Astrocyte (in vitro differentiated cells and primary cell): Measurements from ENCODE around the gene MEGF11. TPM values are rescaled to one million over a fixed set of nuclear protein-coding genes. Genes with fewer than 3 reads are reported as not detected.

Source experiments
- DNase-seq: peaks from one replicate; pipeline ENCODE4 v3.0.0-alpha.2; 2010; ENCODE audit warnings: low read depth
- FAIRE-seq: peaks from 2 replicates; lab custom pipeline; 2011; peaks lifted over from hg19 to GRCh38; lab: Jason Lieb, UNC
- H2AFZ ChIP-seq: 2 replicates; pipeline ENCODE4 v1.6.0; 2012; ENCODE audit warnings: low read depth, low read length, inconsistent platforms
- H3K27ac ChIP-seq: 2 replicates; pipeline ENCODE4 v1.5.1; 2011; ENCODE audit warnings: low read depth, low read length, inconsistent platforms
- H3K27me3 ChIP-seq: 2 replicates; pipeline ENCODE4 v1.6.0; 2011; ENCODE audit warnings: low read length, inconsistent platforms; ENCODE audit not compliant: insufficient read depth
- H3K36me3 ChIP-seq: 2 replicates; pipeline ENCODE4 v1.5.1; 2011; ENCODE audit warnings: low read length, inconsistent platforms; ENCODE audit not compliant: insufficient read depth
- H3K4me1 ChIP-seq: 2 replicates; pipeline ENCODE4 v1.5.1; 2011; ENCODE audit warnings: low read length, inconsistent platforms; ENCODE audit not compliant: insufficient read depth
- H3K4me2 ChIP-seq: 2 replicates; pipeline ENCODE4 v1.6.0; 2012; ENCODE audit warnings: low read length, inconsistent platforms
- H3K4me3 ChIP-seq: 2 replicates; pipeline ENCODE4 v1.5.1; 2011; ENCODE audit warnings: low read depth, mild to moderate bottlenecking, low read length, inconsistent platforms; ENCODE audit not compliant: insufficient read depth
- H3K79me2 ChIP-seq: 2 replicates; pipeline ENCODE4 v1.6.0; 2012; ENCODE audit warnings: mild to moderate bottlenecking, low read length, inconsistent platforms; ENCODE audit not compliant: insufficient read depth
- H3K9ac ChIP-seq: 2 replicates; pipeline ENCODE4 v1.6.0; 2012; ENCODE audit warnings: mild to moderate bottlenecking, low read length, inconsistent platforms
- H3K9me3 ChIP-seq: 2 replicates; pipeline ENCODE4 v1.5.1; 2012; ENCODE audit warnings: low read depth, mild to moderate bottlenecking, low read length, inconsistent platforms; ENCODE audit not compliant: insufficient read depth
- H4K20me1 ChIP-seq: 2 replicates; pipeline ENCODE4 v1.6.0; 2012; ENCODE audit warnings: low read length, inconsistent platforms; ENCODE audit not compliant: insufficient read depth
- H3K27ac Mint-ChIP-seq: one replicate; pipeline ENCODE4 v1.8.0; 2021; ENCODE audit warnings: mild to moderate bottlenecking, mixed read lengths; ENCODE audit not compliant: unreplicated experiment
- H3K27me3 Mint-ChIP-seq: one replicate; pipeline ENCODE4 v1.8.0; 2021; ENCODE audit warnings: low read depth, mixed read lengths; ENCODE audit not compliant: unreplicated experiment
- H3K36me3 Mint-ChIP-seq: one replicate; pipeline ENCODE4 v1.8.0; 2021; ENCODE audit warnings: low read depth, mixed read lengths; ENCODE audit not compliant: unreplicated experiment
- H3K4me1 Mint-ChIP-seq: one replicate; pipeline ENCODE4 v1.8.0; 2021; ENCODE audit warnings: low read depth, mixed read lengths; ENCODE audit not compliant: unreplicated experiment
- H3K4me3 Mint-ChIP-seq: one replicate; pipeline ENCODE4 v1.8.0; 2021; ENCODE audit warnings: mild to moderate bottlenecking, moderate library complexity, mixed read lengths; ENCODE audit not compliant: unreplicated experiment
- H3K9me3 Mint-ChIP-seq: one replicate; pipeline ENCODE4 v1.8.0; 2021; ENCODE audit warnings: mild to moderate bottlenecking, mixed read lengths; ENCODE audit not compliant: unreplicated experiment
- EZH2 ChIP-seq: IDR thresholded peaks from 2 replicates; pipeline ENCODE4 v1.6.1; 2012; ENCODE audit warnings: mild to moderate bottlenecking, low read length, inconsistent platforms; ENCODE audit not compliant: insufficient read depth
- total RNA-seq: library from RNA; stranded (reverse); gene quantifications from 2 replicates; pipeline ENCODE4 v1.2.1, GENCODE V29; 2021
- TF ChIP-seq, protein P1 (sequence below): IDR thresholded peaks from 2 replicates; pipeline ENCODE4 v1.5.1; 2011; ENCODE audit warnings: low read depth, mild to moderate bottlenecking, inconsistent platforms, low read length, moderate library complexity; ENCODE audit not compliant: insufficient read depth

MEGF11 gene
- total RNA-seq, 1 donor from 2014 or later: 0.16 TPM

DNA sequence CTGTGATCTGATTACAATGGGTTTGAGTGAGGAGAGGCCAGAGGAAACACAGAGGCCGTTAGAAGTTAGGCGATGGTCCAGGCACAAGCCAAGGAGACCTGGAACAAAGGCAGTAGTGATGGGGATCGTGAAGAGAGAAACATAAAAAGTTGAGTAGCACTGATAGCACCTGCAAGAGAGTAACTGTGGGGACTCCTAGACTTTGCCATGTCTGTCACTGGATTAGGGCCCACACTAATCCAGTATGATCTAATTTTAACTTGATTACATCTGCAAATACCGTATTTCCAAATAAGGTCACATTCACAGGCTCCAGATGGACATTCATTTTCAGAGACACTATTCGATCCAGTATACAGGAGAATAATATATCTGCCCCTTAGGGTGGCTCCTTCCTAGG lies 239.5 kb downstream of the MEGF11 start:
- H3K79me2 ChIP-seq: no peaks in the 10 kb centered on the region
- Mint-ChIP-seq H3K27ac (no peak overlapping the region), H3K4me3 (no peak overlapping the region), H3K27me3 (peaks cover 17% of the 10 kb centered on the region), H3K4me1 (peaks cover 7% of the 10 kb centered on the region), H3K36me3 (peaks cover 5% of the 10 kb centered on the region), H3K9me3 (no peaks in the 10 kb centered on the region)
- TF ChIP-seq, protein P1, sequence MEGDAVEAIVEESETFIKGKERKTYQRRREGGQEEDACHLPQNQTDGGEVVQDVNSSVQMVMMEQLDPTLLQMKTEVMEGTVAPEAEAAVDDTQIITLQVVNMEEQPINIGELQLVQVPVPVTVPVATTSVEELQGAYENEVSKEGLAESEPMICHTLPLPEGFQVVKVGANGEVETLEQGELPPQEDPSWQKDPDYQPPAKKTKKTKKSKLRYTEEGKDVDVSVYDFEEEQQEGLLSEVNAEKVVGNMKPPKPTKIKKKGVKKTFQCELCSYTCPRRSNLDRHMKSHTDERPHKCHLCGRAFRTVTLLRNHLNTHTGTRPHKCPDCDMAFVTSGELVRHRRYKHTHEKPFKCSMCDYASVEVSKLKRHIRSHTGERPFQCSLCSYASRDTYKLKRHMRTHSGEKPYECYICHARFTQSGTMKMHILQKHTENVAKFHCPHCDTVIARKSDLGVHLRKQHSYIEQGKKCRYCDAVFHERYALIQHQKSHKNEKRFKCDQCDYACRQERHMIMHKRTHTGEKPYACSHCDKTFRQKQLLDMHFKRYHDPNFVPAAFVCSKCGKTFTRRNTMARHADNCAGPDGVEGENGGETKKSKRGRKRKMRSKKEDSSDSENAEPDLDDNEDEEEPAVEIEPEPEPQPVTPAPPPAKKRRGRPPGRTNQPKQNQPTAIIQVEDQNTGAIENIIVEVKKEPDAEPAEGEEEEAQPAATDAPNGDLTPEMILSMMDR: no peak
- no peak for TF ChIP-seq EZH2
- peaks cover 2% of the 10 kb centered on the region for H3K9me3 ChIP-seq
- H3K9ac ChIP-seq: no peak overlapping the region
- no peak for FAIRE-seq
- no peak for DNase-seq
- peaks cover 3% of the 10 kb centered on the region for H3K27me3 ChIP-seq
- no peak overlapping the region for H2AFZ ChIP-seq
- no peak overlapping the region for H3K27ac ChIP-seq
- H3K4me3 ChIP-seq: no peak overlapping the region
- H3K4me1 ChIP-seq: no peaks in the 10 kb centered on the region
- no peaks in the 10 kb centered on the region for H3K36me3 ChIP-seq
- no peaks in the 10 kb centered on the region for H4K20me1 ChIP-seq
- no peak overlapping the region for H3K4me2 ChIP-seq

DNA sequence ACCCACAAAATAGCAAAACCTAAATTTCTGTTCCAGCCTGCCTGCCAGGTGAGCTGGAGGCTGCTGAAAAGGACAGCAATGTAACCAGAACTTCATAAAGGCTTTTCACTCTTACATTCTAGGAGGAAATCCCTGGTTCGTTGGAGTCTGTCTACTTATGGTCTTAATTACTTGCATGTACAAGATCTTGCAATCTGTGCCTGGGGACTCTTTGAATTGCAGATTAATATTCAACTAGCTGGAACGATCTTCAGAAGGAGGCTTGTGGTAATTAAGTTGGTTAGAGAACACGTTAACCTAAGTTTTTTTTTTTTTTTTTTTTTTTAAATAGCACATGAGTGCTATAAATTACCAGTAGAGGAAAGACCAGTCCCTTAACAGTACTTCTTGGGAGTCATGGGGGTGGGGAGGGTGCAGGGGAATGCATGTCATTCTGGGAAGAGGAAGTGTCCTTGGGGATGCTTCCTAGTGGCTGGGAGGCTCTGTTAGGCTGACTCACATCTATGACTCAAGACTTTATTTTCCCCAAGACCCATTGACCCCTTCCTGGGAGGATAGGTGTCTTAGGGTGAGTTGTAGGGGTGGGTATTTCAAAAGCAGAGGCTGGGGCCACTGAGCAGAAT lies 244.5 kb downstream of the MEGF11 start:
- Histone ChIP-seq H3K27me3 (no peaks in the 10 kb centered on the region), H3K27ac (no peak overlapping the region), H3K36me3 (no peaks in the 10 kb centered on the region), H3K9me3 (no peaks in the 10 kb centered on the region), H3K9ac (no peak overlapping the region), H2AFZ (no peak overlapping the region), H4K20me1 (no peaks in the 10 kb centered on the region), H3K4me1 (no peaks in the 10 kb centered on the region), H3K4me2 (no peak overlapping the region), H3K79me2 (no peaks in the 10 kb centered on the region), H3K4me3 (no peak overlapping the region)
- no peak for DNase-seq
- Mint-ChIP-seq H3K27ac (no peak overlapping the region), H3K9me3 (no peaks in the 10 kb centered on the region), H3K27me3 (peaks cover 14% of the 10 kb centered on the region), H3K4me1 (peaks cover 7% of the 10 kb centered on the region), H3K4me3 (no peak overlapping the region), H3K36me3 (no peaks in the 10 kb centered on the region)
- no peak for FAIRE-seq
- TF ChIP-seq, protein P1: no peak
- TF ChIP-seq EZH2: no peak

DNA sequence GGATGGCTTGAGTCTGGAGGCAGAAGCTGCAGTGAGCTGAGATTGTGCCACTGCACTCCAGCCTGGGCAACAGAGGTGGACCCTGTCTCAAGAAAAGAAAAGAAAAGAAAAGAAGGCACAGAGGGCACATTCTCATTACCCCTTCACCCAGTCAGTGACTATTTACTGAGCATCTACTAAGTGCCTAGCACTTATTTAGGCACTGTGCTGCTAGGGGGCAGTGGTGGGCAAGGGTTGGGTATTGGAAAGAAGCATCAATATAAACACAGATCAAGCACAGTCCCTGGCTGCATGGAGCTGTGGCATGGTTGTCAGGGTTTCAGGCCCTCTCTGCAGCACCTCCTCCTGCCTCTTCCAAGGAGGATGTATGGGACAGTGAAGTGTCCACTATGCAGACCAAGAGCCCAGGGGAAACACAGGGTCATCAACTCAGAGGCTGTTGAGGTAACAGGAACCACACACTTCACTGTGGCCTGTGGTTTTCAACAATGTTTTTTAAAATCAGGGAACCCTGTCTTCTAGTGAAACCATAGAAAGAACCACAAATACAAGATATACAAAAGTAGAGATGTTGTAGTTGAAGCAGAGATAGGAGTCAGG lies 245.8 kb downstream of the MEGF11 start:
- no peaks in the 10 kb centered on the region for H3K79me2 ChIP-seq
- no peaks in the 10 kb centered on the region for H3K36me3 ChIP-seq
- Mint-ChIP-seq H3K4me3 (no peak overlapping the region), H3K27me3 (peaks cover 12% of the 10 kb centered on the region), H3K4me1 (peaks cover 7% of the 10 kb centered on the region), H3K9me3 (no peaks in the 10 kb centered on the region), H3K36me3 (no peaks in the 10 kb centered on the region), H3K27ac (no peak overlapping the region)
- no peak overlapping the region for H3K27ac ChIP-seq
- no peak for DNase-seq
- no peaks in the 10 kb centered on the region for H4K20me1 ChIP-seq
- H3K4me3 ChIP-seq: no peak overlapping the region
- H3K4me2 ChIP-seq: no peak overlapping the region
- no peaks in the 10 kb centered on the region for H3K4me1 ChIP-seq
- FAIRE-seq: no peak
- TF ChIP-seq, protein P1: no peak
- TF ChIP-seq EZH2: no peak
- no peak overlapping the region for H3K9ac ChIP-seq
- no peaks in the 10 kb centered on the region for H3K27me3 ChIP-seq
- H2AFZ ChIP-seq: no peak overlapping the region
- H3K9me3 ChIP-seq: no peaks in the 10 kb centered on the region
